Measurements from ENCODE around the gene STOML3. TPM values are rescaled to one million over a fixed set of nuclear protein-coding genes. Genes with fewer than 3 reads are reported as not detected.

The STOML3 gene
- total RNA-seq, 4 donors from 2014 or later: not detected

DNA sequence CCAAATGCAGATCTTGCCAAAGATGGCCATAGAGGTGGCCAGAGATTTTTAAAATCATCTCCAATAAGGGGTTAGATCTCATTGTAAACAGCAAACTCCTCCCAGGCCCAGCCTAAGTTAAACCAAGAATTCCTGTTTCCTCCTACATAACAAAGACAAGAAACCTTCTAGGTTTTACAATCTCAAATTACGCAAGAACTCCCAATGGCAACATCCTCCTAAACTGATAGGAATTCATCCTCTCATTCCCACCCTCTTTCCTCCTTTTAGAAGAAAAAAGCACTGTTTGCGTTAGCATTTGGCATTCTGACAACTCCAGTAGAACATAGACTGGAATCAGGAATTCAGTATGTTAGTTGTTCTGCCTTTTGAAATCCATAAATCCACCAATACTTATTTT lies 32.7 kb upstream of the STOML3 start:
- TF ChIP-seq POLR2A (IDR thresholded peaks at IDR 0.05; ENCODE audit: low read depth) (no peak), EP300 (IDR thresholded peaks at IDR 0.05) (no peak), POLR2AphosphoS5 (IDR thresholded peaks at IDR 0.05) (no peak)
- TF ChIP-seq, protein P1, sequence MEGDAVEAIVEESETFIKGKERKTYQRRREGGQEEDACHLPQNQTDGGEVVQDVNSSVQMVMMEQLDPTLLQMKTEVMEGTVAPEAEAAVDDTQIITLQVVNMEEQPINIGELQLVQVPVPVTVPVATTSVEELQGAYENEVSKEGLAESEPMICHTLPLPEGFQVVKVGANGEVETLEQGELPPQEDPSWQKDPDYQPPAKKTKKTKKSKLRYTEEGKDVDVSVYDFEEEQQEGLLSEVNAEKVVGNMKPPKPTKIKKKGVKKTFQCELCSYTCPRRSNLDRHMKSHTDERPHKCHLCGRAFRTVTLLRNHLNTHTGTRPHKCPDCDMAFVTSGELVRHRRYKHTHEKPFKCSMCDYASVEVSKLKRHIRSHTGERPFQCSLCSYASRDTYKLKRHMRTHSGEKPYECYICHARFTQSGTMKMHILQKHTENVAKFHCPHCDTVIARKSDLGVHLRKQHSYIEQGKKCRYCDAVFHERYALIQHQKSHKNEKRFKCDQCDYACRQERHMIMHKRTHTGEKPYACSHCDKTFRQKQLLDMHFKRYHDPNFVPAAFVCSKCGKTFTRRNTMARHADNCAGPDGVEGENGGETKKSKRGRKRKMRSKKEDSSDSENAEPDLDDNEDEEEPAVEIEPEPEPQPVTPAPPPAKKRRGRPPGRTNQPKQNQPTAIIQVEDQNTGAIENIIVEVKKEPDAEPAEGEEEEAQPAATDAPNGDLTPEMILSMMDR (IDR thresholded peaks at IDR 0.05): no peak
- intact Hi-C loops (cut with DNase I): no loop called here
- Histone ChIP-seq H3K36me3 (peaks cover 43 to 88% (median 68%) of the 10 kb centered on the region in 4 donors), H3K27me3 (no peaks in the 10 kb centered on the region), H3K9me3 (no peaks in the 10 kb centered on the region), H3K4me1 (no peaks in the 10 kb centered on the region), H3K4me3 (no peak overlapping the region), H3K27ac (replicated peaks in 1 of 4) (no peak overlapping the region)
- WGBS: 91% methylated on average over 2 of the region's 2 CpGs
- no peak for DNase-seq (ENCODE audit: extremely low spot score)

DNA sequence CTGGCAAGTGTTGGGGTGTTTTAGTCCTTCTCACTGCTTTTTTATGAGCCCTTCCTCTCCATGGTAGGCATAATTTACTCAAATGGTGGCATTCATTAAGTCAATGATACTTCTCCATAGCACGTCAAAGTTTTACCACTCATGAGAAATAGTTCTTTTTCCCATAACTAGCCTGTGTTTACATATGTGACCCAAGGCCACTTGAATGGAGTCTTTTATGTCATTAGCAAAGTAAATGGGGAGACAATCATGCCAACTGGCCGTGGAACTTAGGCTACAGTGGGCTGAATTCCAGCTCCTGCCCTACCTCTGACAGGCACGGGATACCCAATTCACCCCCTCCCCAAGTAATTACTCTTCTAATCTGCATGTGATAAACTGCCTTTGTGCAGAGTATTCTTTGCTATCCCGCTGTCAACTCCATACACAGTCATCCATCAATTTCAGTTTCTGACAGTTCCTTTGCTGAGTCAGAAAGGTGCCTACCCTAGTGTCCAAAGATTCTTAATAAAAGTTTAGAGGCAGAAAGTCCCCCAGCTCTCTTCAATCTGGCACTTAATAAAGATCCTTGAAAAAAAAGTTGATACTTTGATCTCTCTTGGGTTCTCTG lies 30.3 kb upstream of the STOML3 start:
- H3K4me3 ChIP-seq: no peak overlapping the region
- no peak for DNase-seq (ENCODE audit: extremely low spot score)
- H3K27me3 ChIP-seq: no peaks in the 10 kb centered on the region
- no peak overlapping the region for H3K27ac ChIP-seq (replicated peaks in 1 of 4)
- H3K4me1 ChIP-seq: no peaks in the 10 kb centered on the region
- no peaks in the 10 kb centered on the region for H3K9me3 ChIP-seq
- peaks cover 43 to 88% (median 70%) of the 10 kb centered on the region in 4 donors for H3K36me3 ChIP-seq
- no peak for TF ChIP-seq POLR2AphosphoS5 (IDR thresholded peaks at IDR 0.05)
- no peak for TF ChIP-seq EP300 (IDR thresholded peaks at IDR 0.05)
- no peak for TF ChIP-seq POLR2A (IDR thresholded peaks at IDR 0.05; ENCODE audit: low read depth)
- TF ChIP-seq, protein P1 (IDR thresholded peaks at IDR 0.05): no peak
- intact Hi-C loops (cut with DNase I): no loop called here
- 85% methylated on average over 4 of the region's 4 CpGs for WGBS

DNA sequence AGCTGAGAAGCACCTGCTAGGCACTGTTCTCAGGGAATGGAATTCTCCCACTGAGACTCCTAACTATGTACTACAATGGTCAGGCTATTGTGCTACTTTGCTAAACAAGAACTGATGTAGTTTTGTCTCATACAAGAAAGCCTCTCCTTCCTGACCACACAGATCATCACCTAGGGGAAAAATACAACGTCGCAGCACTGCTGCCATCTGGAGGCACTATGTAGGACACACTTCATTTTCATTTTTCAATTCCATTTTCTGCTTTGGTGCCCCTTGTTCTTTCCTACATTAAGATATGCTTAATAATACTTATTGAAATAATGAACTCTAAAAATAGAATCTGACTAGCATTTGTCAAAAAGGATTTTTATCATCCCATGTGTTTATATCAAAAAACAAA lies 26.2 kb upstream of the STOML3 start:
- TF ChIP-seq, protein P1 (IDR thresholded peaks at IDR 0.05): peak in 2 of 3 experiments; percentile 19 to 29
- TF ChIP-seq POLR2A (IDR thresholded peaks at IDR 0.05; ENCODE audit: low read depth) (no peak), EP300 (IDR thresholded peaks at IDR 0.05) (no peak)
- no peaks in the 10 kb centered on the region for H3K4me1 ChIP-seq
- H3K4me3 ChIP-seq: no peak overlapping the region
- intact Hi-C loops (cut with DNase I): no loop called here
- no peaks in the 10 kb centered on the region for H3K27me3 ChIP-seq
- H3K36me3 ChIP-seq: peaks cover 42 to 88% (median 65%) of the 10 kb centered on the region in 4 donors
- no peak for DNase-seq (ENCODE audit: extremely low spot score)
- H3K9me3 ChIP-seq: no peaks in the 10 kb centered on the region
- WGBS: 23% methylated on average over 2 of the region's 2 CpGs
- no peak overlapping the region for H3K27ac ChIP-seq (replicated peaks in 1 of 4)

DNA sequence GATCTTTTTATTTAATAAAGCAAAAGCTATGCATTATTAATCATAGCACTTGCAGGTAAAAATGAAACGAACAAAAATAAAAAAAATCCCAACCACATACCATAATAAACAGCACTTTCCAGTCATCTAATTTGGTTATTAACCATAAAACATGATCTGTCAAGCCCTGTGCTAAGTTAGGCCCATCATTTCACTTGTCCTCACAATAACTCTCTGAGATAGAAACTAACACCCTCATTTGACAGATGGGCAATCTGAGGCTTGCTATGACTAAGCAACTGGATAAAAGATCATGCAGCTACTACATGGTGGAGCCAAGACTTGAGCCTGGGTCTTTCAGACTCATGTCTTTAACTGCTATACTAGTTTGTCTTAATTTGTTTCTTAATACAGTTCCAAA lies 25.5 kb upstream of the STOML3 start:
- H3K36me3 ChIP-seq: peaks cover 47 to 88% (median 66%) of the 10 kb centered on the region in 4 donors
- no peak overlapping the region for H3K27ac ChIP-seq (replicated peaks in 1 of 4)
- no peak overlapping the region for H3K4me3 ChIP-seq
- H3K4me1 ChIP-seq: no peaks in the 10 kb centered on the region
- no peaks in the 10 kb centered on the region for H3K27me3 ChIP-seq
- 84% methylated on average over 1 of the region's 1 CpG for WGBS
- no peak for DNase-seq (ENCODE audit: extremely low spot score)
- intact Hi-C loops (cut with DNase I): no loop called here
- TF ChIP-seq POLR2A (IDR thresholded peaks at IDR 0.05; ENCODE audit: low read depth) (no peak), EP300 (IDR thresholded peaks at IDR 0.05) (no peak), POLR2AphosphoS5 (IDR thresholded peaks at IDR 0.05) (no peak)
- TF ChIP-seq, protein P1 (IDR thresholded peaks at IDR 0.05): no peak
- no peaks in the 10 kb centered on the region for H3K9me3 ChIP-seq

DNA sequence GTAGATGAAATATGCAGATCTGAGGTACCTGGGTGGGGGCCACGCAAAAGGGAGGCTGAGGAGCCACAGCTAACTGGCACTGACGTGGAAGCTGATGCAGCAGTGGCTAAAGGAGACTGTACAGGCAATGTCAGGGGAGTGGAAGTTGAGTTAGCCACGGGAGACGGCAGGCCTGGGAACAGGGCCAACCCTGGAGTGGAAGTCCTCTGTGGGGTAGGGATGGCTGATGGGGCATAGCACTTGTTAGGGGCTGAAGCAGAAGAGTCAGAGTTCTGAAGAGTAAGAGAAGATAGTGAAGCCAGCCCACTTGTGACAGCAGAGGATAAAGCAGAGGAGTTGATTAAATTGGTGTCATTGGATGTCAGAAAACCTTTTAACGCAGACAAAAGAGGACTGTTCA lies 22.8 kb upstream of the STOML3 start:
- no peak for TF ChIP-seq EP300 (IDR thresholded peaks at IDR 0.05)
- TF ChIP-seq, protein P1 (IDR thresholded peaks at IDR 0.05): no peak
- no peak for TF ChIP-seq POLR2A (IDR thresholded peaks at IDR 0.05; ENCODE audit: low read depth)
- TF ChIP-seq POLR2AphosphoS5 (IDR thresholded peaks at IDR 0.05): no peak
- no peak overlapping the region for H3K4me3 ChIP-seq
- WGBS: 83% methylated on average over 5 of the region's 5 CpGs
- H3K4me1 ChIP-seq: no peaks in the 10 kb centered on the region
- peaks cover 55 to 96% (median 74%) of the 10 kb centered on the region in 4 donors for H3K36me3 ChIP-seq
- intact Hi-C loops (cut with DNase I): no loop called here
- no peaks in the 10 kb centered on the region for H3K27me3 ChIP-seq
- no peak for DNase-seq (ENCODE audit: extremely low spot score)
- no peaks in the 10 kb centered on the region for H3K9me3 ChIP-seq
- no peak overlapping the region for H3K27ac ChIP-seq (replicated peaks in 1 of 4)
